GM21526 (cell line): ENCODE data around the gene ZNF654.
A peak's percentile ranks its signal among the peaks of the same experiment; 100 is the strongest.
"Not testable (repeated sequence)": the region's sequence is repeated elsewhere in the genome, so short reads cannot be mapped to it uniquely, and the experiment has no call there.

Experiments
- ATAC-seq: cut with Tn5 transposase; IDR thresholded peaks from one replicate; pipeline ENCODE4 v1.9.1; 2021; ENCODE audit warnings: moderate library complexity; ENCODE audit not compliant: unreplicated experiment, low FRiP score

Gene ZNF654

GRCh38 chr3:88133711-88134263 is 74.7 kb downstream of the ZNF654 start:
- ATAC-seq = no peak

- ATAC-seq = no peak
These were observed 78.8 kb downstream of the ZNF654 start for GRCh38 chr3:88137836-88138235.

- ATAC-seq = no peak
These were observed 82.5 kb downstream of the ZNF654 start for GRCh38 chr3:88141458-88142083.

GRCh38 chr3:88142094-88142624 is 83.1 kb downstream of the ZNF654 start:
- ATAC-seq = no peak

- ATAC-seq = no peak
These were observed 88.2 kb downstream of the ZNF654 start for GRCh38 chr3:88147261-88147660.

GRCh38 chr3:88148651-88149050 is 89.6 kb downstream of the ZNF654 start:
- ATAC-seq = no peak

- ATAC-seq = peak; percentile 17
These were observed 90.0 kb downstream of the ZNF654 start for GRCh38 chr3:88149101-88149508.

- ATAC-seq = peak; percentile 75
These were observed 90.7 kb downstream of the ZNF654 start, which contains the start of gene C3orf38 for GRCh38 chr3:88149509-88150362. Gene C3orf38 (plus strand): TSS chr3:88149959. CDS start chr3:88150053, 94 bp downstream.

GRCh38 chr3:88150371-88150770 is 91.3 kb downstream of the ZNF654 start:
- peak; percentile 28 for ATAC-seq

GRCh38 chr3:88150806-88151205 is 91.8 kb downstream of the ZNF654 start:
- no peak for ATAC-seq

- no peak for ATAC-seq
These were observed 92.3 kb downstream of the ZNF654 start for GRCh38 chr3:88151358-88151757.

GRCh38 chr3:88152841-88153240 is 93.8 kb downstream of the ZNF654 start:
- ATAC-seq = no peak

GRCh38 chr3:88166419-88166971 is 107.4 kb downstream of the ZNF654 start:
- ATAC-seq = no peak

GRCh38 chr3:88167173-88167572 is 108.1 kb downstream of the ZNF654 start:
- no peak for ATAC-seq

GRCh38 chr3:88167704-88168103 is 108.6 kb downstream of the ZNF654 start:
- no peak for ATAC-seq

- no peak for ATAC-seq
These were observed 109.1 kb downstream of the ZNF654 start for GRCh38 chr3:88168171-88168570.

- ATAC-seq = peak; percentile 89
These were observed 121.4 kb downstream of the ZNF654 start for GRCh38 chr3:88180398-88180999.

- not testable (repeated sequence) for ATAC-seq
These were observed 123.3 kb downstream of the ZNF654 start for GRCh38 chr3:88182165-88182918.

GRCh38 chr3:88188436-88188835 is 129.4 kb downstream of the ZNF654 start:
- no peak for ATAC-seq

- peak; percentile 76 for ATAC-seq
These were observed 130.3 kb downstream of the ZNF654 start for GRCh38 chr3:88189361-88189810.
